Measurements from ENCODE around the gene WDR49.

Gene WDR49

DNA sequence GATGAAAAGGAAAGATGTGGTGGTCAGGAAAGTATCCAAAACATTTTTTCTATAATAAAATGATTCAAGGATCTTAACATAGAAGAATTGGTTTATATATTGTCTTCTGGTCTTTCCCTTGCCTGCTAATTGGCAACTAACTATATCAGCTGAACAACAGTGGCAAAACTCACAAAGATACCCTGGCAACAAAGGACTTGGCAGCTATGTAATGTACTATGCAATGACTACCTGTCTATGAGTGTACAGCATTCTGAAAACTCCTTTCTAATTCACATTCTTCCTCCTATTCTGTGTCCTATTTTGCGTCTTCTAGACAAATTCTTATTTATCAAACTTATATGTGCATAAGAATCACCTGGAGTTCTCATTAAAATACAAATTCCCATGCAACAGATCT is 164.2 kb downstream of the WDR49 start:
- H3K36me3 Mint-ChIP-seq (ENCODE audit: low read depth): no peaks in the 10 kb centered on the region

GRCh38 chr3:167487556-167487955 is 166.2 kb downstream of the WDR49 start:
- DNase-seq: no peak
- Mint-ChIP-seq H3K4me3 (no peak overlapping the region), H3K9me3 (peaks cover 5% of the 10 kb centered on the region), H3K27ac (no peak overlapping the region), H3K36me3 (ENCODE audit: low read depth) (no peaks in the 10 kb centered on the region), H3K27me3 (no peaks in the 10 kb centered on the region), H3K4me1 (ENCODE audit: low read depth) (no peaks in the 10 kb centered on the region)

More for the DNA sequence above, 164.2 kb downstream of the WDR49 start:
- H3K4me1 Mint-ChIP-seq (ENCODE audit: low read depth): no peaks in the 10 kb centered on the region
- DNase-seq: no peak
- H3K4me3 Mint-ChIP-seq: no peak overlapping the region
- H3K27ac Mint-ChIP-seq: no peak overlapping the region
- peaks cover 2% of the 10 kb centered on the region for H3K9me3 Mint-ChIP-seq
- H3K27me3 Mint-ChIP-seq: no peaks in the 10 kb centered on the region

DNA sequence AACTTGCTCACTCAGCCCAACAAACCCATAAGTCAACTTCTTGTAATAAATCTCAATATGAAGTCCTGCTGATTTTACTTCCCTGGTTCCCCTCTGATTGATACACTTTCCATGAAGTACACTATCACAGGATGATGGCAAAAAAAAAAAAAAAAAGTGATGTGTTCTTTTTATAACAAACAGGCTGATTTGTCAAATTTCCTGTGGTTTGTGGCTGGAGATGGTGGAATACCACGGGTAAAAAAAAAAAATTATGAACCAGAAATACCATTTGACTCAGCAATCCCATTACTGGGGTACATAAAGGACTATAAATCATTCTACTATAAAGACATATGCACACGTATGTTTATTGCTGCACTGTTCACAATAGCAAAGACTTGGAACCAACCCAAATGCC is 169.2 kb downstream of the WDR49 start:
- Mint-ChIP-seq H3K27ac (no peak overlapping the region), H3K9me3 (peaks cover 5% of the 10 kb centered on the region), H3K27me3 (no peaks in the 10 kb centered on the region), H3K4me1 (ENCODE audit: low read depth) (no peaks in the 10 kb centered on the region), H3K4me3 (no peak overlapping the region), H3K36me3 (ENCODE audit: low read depth) (no peaks in the 10 kb centered on the region)
- DNase-seq: no peak

DNA sequence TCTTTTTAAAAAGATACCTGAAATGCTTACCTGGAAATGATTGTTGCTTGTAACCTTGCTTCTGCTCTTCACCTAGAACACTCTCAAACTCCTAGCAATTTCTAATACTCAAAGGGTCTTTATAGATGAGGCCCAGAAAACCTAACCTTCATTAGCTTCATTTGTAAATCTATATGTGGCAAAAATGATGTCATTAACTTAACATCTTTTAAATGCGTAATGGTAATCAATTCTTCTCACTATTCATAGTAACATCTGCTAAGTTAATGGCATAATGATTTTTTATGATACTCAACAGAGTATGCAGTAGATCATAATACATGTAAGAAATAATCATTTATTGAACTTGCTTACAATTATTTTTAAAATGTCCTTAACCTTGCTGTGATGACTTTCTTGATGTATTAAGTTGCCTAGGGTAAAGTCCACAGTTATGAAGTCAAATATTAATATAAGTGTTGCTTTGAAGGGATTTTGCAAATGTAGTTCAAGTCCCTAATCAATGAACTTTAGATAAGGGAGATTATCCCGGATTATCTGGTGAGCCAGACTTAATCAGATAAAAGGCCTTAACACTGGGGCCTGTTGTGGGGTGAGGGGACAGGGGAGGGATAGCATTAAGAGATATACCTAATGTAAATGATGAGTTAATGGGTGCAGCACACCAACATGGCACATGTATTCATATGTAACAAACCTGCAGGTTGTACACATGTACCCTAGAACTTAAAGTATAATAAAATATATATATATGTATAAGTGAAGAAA is 169.8 kb downstream of the WDR49 start:
- DNase-seq: no peak
- Mint-ChIP-seq H3K36me3 (ENCODE audit: low read depth) (no peaks in the 10 kb centered on the region), H3K27me3 (no peaks in the 10 kb centered on the region), H3K27ac (no peak overlapping the region), H3K9me3 (peaks cover 5% of the 10 kb centered on the region), H3K4me3 (no peak overlapping the region), H3K4me1 (ENCODE audit: low read depth) (no peaks in the 10 kb centered on the region)

DNA sequence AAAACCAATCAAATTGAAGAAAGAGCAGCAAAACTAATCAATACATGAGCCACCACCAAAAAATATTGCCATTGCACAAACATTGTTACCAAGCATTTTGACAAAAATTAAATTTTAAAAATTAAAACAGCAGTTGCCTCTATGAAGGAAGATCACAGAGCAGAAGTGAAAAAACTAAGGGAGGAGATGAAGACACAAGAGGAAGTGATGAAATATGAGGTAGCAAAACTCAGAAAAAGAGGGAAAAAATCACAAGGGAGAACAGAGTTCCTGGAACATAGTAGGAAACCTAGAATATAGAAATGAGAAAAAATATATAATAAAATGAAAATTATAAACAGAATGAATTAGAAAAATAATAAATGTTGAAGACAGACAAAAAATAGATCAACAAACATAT is 172.6 kb downstream of the WDR49 start:
- Mint-ChIP-seq H3K36me3 (ENCODE audit: low read depth) (no peaks in the 10 kb centered on the region), H3K4me1 (ENCODE audit: low read depth) (no peaks in the 10 kb centered on the region), H3K27ac (no peak overlapping the region), H3K9me3 (peaks cover 5% of the 10 kb centered on the region), H3K4me3 (no peak overlapping the region), H3K27me3 (no peaks in the 10 kb centered on the region)
- DNase-seq: no peak

- Mint-ChIP-seq H3K4me1 (ENCODE audit: low read depth) (no peaks in the 10 kb centered on the region), H3K27ac (no peak overlapping the region), H3K4me3 (no peak overlapping the region), H3K9me3 (peaks cover 3% of the 10 kb centered on the region), H3K36me3 (ENCODE audit: low read depth) (no peaks in the 10 kb centered on the region), H3K27me3 (no peaks in the 10 kb centered on the region)
- no peak for DNase-seq
Measured at GRCh38 chr3:167480748-167481147, 173.0 kb downstream of the WDR49 start.

GRCh38 chr3:167473863-167474262 is 179.9 kb downstream of the WDR49 start, which contains the start of gene SERPINI2:
SERPINI2 (minus strand) TSS chr3:167474042; CDS start chr3:167471834, 2,208 bp downstream.
- H3K27me3 Mint-ChIP-seq: no peaks in the 10 kb centered on the region
- no peaks in the 10 kb centered on the region for H3K36me3 Mint-ChIP-seq (ENCODE audit: low read depth)
- H3K9me3 Mint-ChIP-seq: no peaks in the 10 kb centered on the region
- DNase-seq: no peak
- H3K4me1 Mint-ChIP-seq (ENCODE audit: low read depth): no peaks in the 10 kb centered on the region
- H3K27ac Mint-ChIP-seq: no peak within 1 kb of the TSS
- H3K4me3 Mint-ChIP-seq: no peak within 1 kb of the TSS

DNA sequence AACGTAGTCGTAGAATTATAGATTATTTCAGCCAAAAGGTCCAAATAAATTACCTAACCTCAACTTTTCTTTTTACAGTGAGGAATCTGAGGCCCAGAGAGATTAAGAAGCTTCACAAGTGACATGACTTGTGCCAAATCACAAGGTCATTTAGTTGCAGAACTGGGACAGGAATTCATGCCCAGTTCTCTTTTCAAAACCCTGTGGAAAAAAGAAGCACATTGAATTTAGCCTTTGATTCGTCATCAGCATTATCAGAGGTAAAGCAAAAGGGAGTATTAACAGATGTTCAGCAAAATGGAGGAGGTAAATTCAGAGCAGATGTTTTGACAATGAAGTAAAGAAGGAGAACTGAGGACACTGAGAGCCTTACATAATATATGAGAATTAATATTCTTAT is 184.4 kb downstream of the WDR49 start:
- H3K4me1 Mint-ChIP-seq (ENCODE audit: low read depth): no peaks in the 10 kb centered on the region
- no peaks in the 10 kb centered on the region for H3K36me3 Mint-ChIP-seq (ENCODE audit: low read depth)
- no peak overlapping the region for H3K27ac Mint-ChIP-seq
- no peak for DNase-seq
- no peaks in the 10 kb centered on the region for H3K9me3 Mint-ChIP-seq
- H3K27me3 Mint-ChIP-seq: peaks cover 2% of the 10 kb centered on the region
- no peak overlapping the region for H3K4me3 Mint-ChIP-seq

DNA sequence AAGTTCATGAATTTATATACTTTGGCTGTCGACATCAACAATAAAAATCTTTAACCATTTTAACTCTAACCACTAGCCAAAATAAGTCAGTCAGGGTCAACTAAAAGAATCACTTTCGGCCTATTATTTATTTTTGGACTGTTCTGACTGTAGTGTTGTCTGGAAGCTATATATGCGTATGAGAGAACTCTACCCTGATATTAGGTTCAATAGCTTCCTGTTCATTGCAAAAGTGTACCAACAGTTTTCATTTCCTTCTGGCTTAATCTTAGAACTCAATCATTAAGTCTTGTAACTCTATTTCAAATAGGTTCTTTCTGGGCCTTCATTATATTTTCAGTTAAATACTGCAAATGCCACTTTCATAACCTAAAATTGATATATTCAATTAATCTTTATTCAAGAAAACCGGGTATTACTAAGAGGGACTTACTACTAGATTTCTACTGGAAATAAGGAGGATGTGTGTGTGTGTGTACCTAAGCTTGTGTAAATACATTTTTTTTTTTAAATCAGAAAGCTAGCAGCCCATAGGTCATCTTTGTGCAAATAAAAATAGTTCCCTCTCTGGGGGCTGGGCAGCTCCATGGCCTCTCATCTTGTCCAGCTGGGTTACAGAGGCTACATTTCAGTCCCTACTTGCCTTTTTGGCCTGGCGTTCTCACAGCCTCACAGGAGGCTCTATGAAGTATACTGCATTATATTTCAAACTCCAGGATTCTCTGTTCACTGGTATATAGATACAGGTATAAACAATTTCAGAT is 185.7 kb downstream of the WDR49 start:
- H3K27ac Mint-ChIP-seq: no peak overlapping the region
- H3K9me3 Mint-ChIP-seq: no peaks in the 10 kb centered on the region
- H3K4me3 Mint-ChIP-seq: no peak overlapping the region
- H3K27me3 Mint-ChIP-seq: peaks cover 2% of the 10 kb centered on the region
- DNase-seq: no peak
- no peaks in the 10 kb centered on the region for H3K36me3 Mint-ChIP-seq (ENCODE audit: low read depth)
- no peaks in the 10 kb centered on the region for H3K4me1 Mint-ChIP-seq (ENCODE audit: low read depth)

DNA sequence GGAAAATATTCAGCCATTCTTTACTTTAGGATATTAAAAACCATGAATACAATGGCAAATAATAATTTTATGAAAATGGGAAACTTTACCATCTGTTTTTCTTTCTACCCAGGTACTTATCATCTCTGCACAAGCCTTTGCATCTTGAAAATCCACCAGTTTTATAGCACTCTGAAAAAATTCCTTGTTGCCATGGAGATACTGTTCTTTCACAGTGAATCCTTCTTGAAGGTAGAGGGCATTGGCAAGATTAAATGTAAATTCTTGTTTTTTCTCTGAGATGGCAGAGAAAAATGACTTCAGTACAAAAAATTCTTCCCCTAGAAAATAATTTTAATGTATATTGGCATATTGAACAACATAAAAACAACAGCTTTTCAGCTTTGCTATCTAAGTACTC is 186.8 kb downstream of the WDR49 start:
- H3K27me3 Mint-ChIP-seq: peaks cover 2% of the 10 kb centered on the region
- no peak overlapping the region for H3K4me3 Mint-ChIP-seq
- no peak overlapping the region for H3K27ac Mint-ChIP-seq
- no peaks in the 10 kb centered on the region for H3K9me3 Mint-ChIP-seq
- DNase-seq: no peak
- H3K4me1 Mint-ChIP-seq (ENCODE audit: low read depth): no peaks in the 10 kb centered on the region
- H3K36me3 Mint-ChIP-seq (ENCODE audit: low read depth): no peaks in the 10 kb centered on the region

GRCh38 chr3:167456157-167456799 is 197.5 kb downstream of the WDR49 start:
- no peak overlapping the region for H3K4me3 Mint-ChIP-seq
- H3K27me3 Mint-ChIP-seq: no peaks in the 10 kb centered on the region
- no peak overlapping the region for H3K27ac Mint-ChIP-seq
- H3K36me3 Mint-ChIP-seq (ENCODE audit: low read depth): no peaks in the 10 kb centered on the region
- H3K9me3 Mint-ChIP-seq: no peaks in the 10 kb centered on the region
- DNase-seq: no peak
- no peaks in the 10 kb centered on the region for H3K4me1 Mint-ChIP-seq (ENCODE audit: low read depth)

DNA sequence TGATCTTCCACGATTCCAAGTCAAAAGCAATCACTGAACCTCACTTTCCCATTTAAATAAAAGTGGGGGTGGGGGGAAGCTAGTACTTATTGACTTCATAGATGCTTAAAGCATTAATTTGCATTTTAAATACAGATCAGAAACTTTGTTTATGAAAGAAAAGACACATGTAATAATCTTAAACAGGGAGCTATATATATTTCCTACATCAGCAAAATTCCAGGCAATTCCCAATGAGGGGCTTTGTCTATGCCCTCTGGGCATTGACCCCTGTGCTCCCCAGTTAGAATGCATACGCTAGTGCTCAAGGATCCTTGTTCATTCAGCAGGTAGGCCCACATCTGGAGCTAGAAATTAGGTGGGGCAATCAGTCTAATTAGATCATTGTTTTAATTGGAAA is 199.9 kb downstream of the WDR49 start:
- H3K27ac Mint-ChIP-seq: no peak overlapping the region
- H3K4me3 Mint-ChIP-seq: no peak overlapping the region
- DNase-seq: no peak
- H3K27me3 Mint-ChIP-seq: no peaks in the 10 kb centered on the region
- no peaks in the 10 kb centered on the region for H3K4me1 Mint-ChIP-seq (ENCODE audit: low read depth)
- no peaks in the 10 kb centered on the region for H3K36me3 Mint-ChIP-seq (ENCODE audit: low read depth)
- H3K9me3 Mint-ChIP-seq: no peaks in the 10 kb centered on the region

GRCh38 chr3:167451282-167451681 is 202.5 kb downstream of the WDR49 start:
- no peaks in the 10 kb centered on the region for H3K36me3 Mint-ChIP-seq (ENCODE audit: low read depth)
- no peaks in the 10 kb centered on the region for H3K27me3 Mint-ChIP-seq
- no peak for DNase-seq
- H3K4me1 Mint-ChIP-seq (ENCODE audit: low read depth): no peaks in the 10 kb centered on the region
- H3K9me3 Mint-ChIP-seq: no peaks in the 10 kb centered on the region
- H3K27ac Mint-ChIP-seq: no peak overlapping the region
- no peak overlapping the region for H3K4me3 Mint-ChIP-seq

GRCh38 chr3:167450675-167451074 is 203.1 kb downstream of the WDR49 start:
- no peaks in the 10 kb centered on the region for H3K9me3 Mint-ChIP-seq
- no peaks in the 10 kb centered on the region for H3K4me1 Mint-ChIP-seq (ENCODE audit: low read depth)
- no peaks in the 10 kb centered on the region for H3K36me3 Mint-ChIP-seq (ENCODE audit: low read depth)
- H3K4me3 Mint-ChIP-seq: no peak overlapping the region
- no peak for DNase-seq
- H3K27me3 Mint-ChIP-seq: no peaks in the 10 kb centered on the region
- no peak overlapping the region for H3K27ac Mint-ChIP-seq

DNA sequence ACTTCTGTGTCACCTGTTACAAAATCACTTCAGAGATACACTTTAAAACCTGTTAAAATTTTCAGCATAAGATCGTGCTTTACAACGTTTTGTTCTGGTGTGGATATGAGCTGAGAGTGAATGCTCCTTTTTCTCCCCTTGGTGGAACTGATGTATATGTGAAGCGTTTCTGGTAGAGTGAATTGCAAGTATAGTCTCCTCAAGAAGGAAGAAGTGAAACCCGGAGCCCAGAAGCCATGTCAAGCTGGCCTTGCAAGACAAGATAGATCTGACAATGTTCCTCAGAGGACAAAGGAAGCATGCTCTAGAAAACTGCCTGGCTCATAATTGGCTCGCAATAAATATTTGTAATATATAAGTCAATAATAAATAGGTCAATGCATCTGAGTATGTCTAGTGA is 203.5 kb downstream of the WDR49 start:
- H3K27ac Mint-ChIP-seq: no peak overlapping the region
- no peaks in the 10 kb centered on the region for H3K9me3 Mint-ChIP-seq
- DNase-seq: no peak
- H3K36me3 Mint-ChIP-seq (ENCODE audit: low read depth): no peaks in the 10 kb centered on the region
- no peak overlapping the region for H3K4me3 Mint-ChIP-seq
- H3K27me3 Mint-ChIP-seq: no peaks in the 10 kb centered on the region
- H3K4me1 Mint-ChIP-seq (ENCODE audit: low read depth): no peaks in the 10 kb centered on the region
